Measurements from ENCODE around the gene PP2D1. TPM values are rescaled to one million over a fixed set of nuclear protein-coding genes. Genes with fewer than 3 reads are reported as not detected.

PP2D1 gene
- total RNA-seq, 1 experiment from 2014 or later: not detected

GRCh38 chr3:20013396-20013795 lies 1.3 kb upstream of the PP2D1 start:
- ATAC-seq: no peak
- no peak for DNase-seq
- no TSS peak for BruUV-seq (replicated peaks)
- Histone ChIP-seq H3K9me3 (ENCODE audit: low read length) (no peaks in the 10 kb centered on the region), H3K9me2 (replicated peaks; ENCODE audit: low read length) (no peaks in the 10 kb centered on the region), H3K4me1 (ENCODE audit: insufficient read depth, low read length) (no peaks in the 10 kb centered on the region), H3K27me3 (ENCODE audit: low read length) (no peaks in the 10 kb centered on the region), H2AFZ (ENCODE audit: low read length) (no peak overlapping the region), H3K4me3 (ENCODE audit: low read length) (no peak overlapping the region), H3K79me2 (ENCODE audit: low read length) (no peaks in the 10 kb centered on the region), H3F3A (ENCODE audit: low read length, unreplicated experiment) (no peaks in the 10 kb centered on the region), H3K4me2 (ENCODE audit: low read length) (no peak overlapping the region), H4K20me1 (ENCODE audit: low read length) (no peaks in the 10 kb centered on the region), H3K27ac (ENCODE audit: low read length) (no peak overlapping the region), H3K36me3 (ENCODE audit: low read depth, low read length) (no peaks in the 10 kb centered on the region), H3K9ac (ENCODE audit: low read length) (no peak overlapping the region)
- POLR2A ChIA-PET (ENCODE audit: unreplicated experiment): no interaction called here
- TF ChIP-seq CTCF (conservative IDR thresholded peaks at IDR 0.05; ENCODE audit: low read depth, low read length): no peak
- no peak for TF ChIP-seq EZH2phosphoT487 (IDR thresholded peaks at IDR 0.05; ENCODE audit: borderline replicate concordance, low read length)
- TF ChIP-seq EZH2 (IDR thresholded peaks at IDR 0.05; ENCODE audit: low read length, unreplicated experiment): no peak
- CTCF ChIA-PET: no interaction called here
- intact Hi-C loops (cut with micrococcal nuclease): no loop called here

- no peak for ATAC-seq
- no peak overlapping the region for H3K4me3 ChIP-seq (ENCODE audit: low read length)
- H3K9me2 ChIP-seq (replicated peaks; ENCODE audit: low read length): no peaks in the 10 kb centered on the region
- POLR2A ChIA-PET (ENCODE audit: unreplicated experiment): no interaction called here
- no peaks in the 10 kb centered on the region for H3K36me3 ChIP-seq (ENCODE audit: low read depth, low read length)
- H3K4me2 ChIP-seq (ENCODE audit: low read length): no peak overlapping the region
- no peak overlapping the region for H2AFZ ChIP-seq (ENCODE audit: low read length)
- DNase-seq: no peak
- BruUV-seq (replicated peaks): no TSS peak
- H3K9me3 ChIP-seq (ENCODE audit: low read length): no peaks in the 10 kb centered on the region
- no peaks in the 10 kb centered on the region for H3K27me3 ChIP-seq (ENCODE audit: low read length)
- no peaks in the 10 kb centered on the region for H3K4me1 ChIP-seq (ENCODE audit: insufficient read depth, low read length)
- intact Hi-C loops (cut with micrococcal nuclease): no loop called here
- no peaks in the 10 kb centered on the region for H3F3A ChIP-seq (ENCODE audit: low read length, unreplicated experiment)
- H3K27ac ChIP-seq (ENCODE audit: low read length): no peak overlapping the region
- CTCF ChIA-PET: no interaction called here
- no peaks in the 10 kb centered on the region for H3K79me2 ChIP-seq (ENCODE audit: low read length)
- H3K9ac ChIP-seq (ENCODE audit: low read length): no peak overlapping the region
- TF ChIP-seq CTCF (conservative IDR thresholded peaks at IDR 0.05; ENCODE audit: low read depth, low read length) (no peak), EZH2 (IDR thresholded peaks at IDR 0.05; ENCODE audit: low read length, unreplicated experiment) (no peak), EZH2phosphoT487 (IDR thresholded peaks at IDR 0.05; ENCODE audit: borderline replicate concordance, low read length) (no peak)
- no peaks in the 10 kb centered on the region for H4K20me1 ChIP-seq (ENCODE audit: low read length)
Measured at GRCh38 chr3:20008646-20009045, 3.4 kb downstream of the PP2D1 start.

- H3F3A ChIP-seq (ENCODE audit: low read length, unreplicated experiment): no peaks in the 10 kb centered on the region
- TF ChIP-seq EZH2phosphoT487 (IDR thresholded peaks at IDR 0.05; ENCODE audit: borderline replicate concordance, low read length) (no peak), EZH2 (IDR thresholded peaks at IDR 0.05; ENCODE audit: low read length, unreplicated experiment) (no peak), CTCF (conservative IDR thresholded peaks at IDR 0.05; ENCODE audit: low read depth, low read length) (no peak)
- no peaks in the 10 kb centered on the region for H3K27me3 ChIP-seq (ENCODE audit: low read length)
- H3K4me2 ChIP-seq (ENCODE audit: low read length): no peak overlapping the region
- no peaks in the 10 kb centered on the region for H3K36me3 ChIP-seq (ENCODE audit: low read depth, low read length)
- H3K27ac ChIP-seq (ENCODE audit: low read length): no peak overlapping the region
- no peak overlapping the region for H3K9ac ChIP-seq (ENCODE audit: low read length)
- H3K79me2 ChIP-seq (ENCODE audit: low read length): no peaks in the 10 kb centered on the region
- DNase-seq (no peak), ATAC-seq (no peak)
- ChIA-PET CTCF (no interaction called here), POLR2A (ENCODE audit: unreplicated experiment) (no interaction called here)
- H3K4me1 ChIP-seq (ENCODE audit: insufficient read depth, low read length): no peaks in the 10 kb centered on the region
- H2AFZ ChIP-seq (ENCODE audit: low read length): no peak overlapping the region
- BruUV-seq (replicated peaks): no TSS peak
- H4K20me1 ChIP-seq (ENCODE audit: low read length): no peaks in the 10 kb centered on the region
- H3K4me3 ChIP-seq (ENCODE audit: low read length): no peak overlapping the region
- intact Hi-C loops (cut with micrococcal nuclease): no loop called here
- no peaks in the 10 kb centered on the region for H3K9me2 ChIP-seq (replicated peaks; ENCODE audit: low read length)
- no peaks in the 10 kb centered on the region for H3K9me3 ChIP-seq (ENCODE audit: low read length)
Measured at GRCh38 chr3:20007960-20008359, 4.1 kb downstream of the PP2D1 start.

Measured in PC-3 (cell line).